HG03342 (cell line): ENCODE measurements around the gene SYCP2.

Experiments used
- ATAC-seq: cut with Tn5 transposase; IDR thresholded peaks from one replicate; pipeline ENCODE4 v1.9.1; 2021; ENCODE audit warnings: mild to moderate bottlenecking, moderate library complexity; ENCODE audit not compliant: unreplicated experiment

SYCP2 gene

DNA sequence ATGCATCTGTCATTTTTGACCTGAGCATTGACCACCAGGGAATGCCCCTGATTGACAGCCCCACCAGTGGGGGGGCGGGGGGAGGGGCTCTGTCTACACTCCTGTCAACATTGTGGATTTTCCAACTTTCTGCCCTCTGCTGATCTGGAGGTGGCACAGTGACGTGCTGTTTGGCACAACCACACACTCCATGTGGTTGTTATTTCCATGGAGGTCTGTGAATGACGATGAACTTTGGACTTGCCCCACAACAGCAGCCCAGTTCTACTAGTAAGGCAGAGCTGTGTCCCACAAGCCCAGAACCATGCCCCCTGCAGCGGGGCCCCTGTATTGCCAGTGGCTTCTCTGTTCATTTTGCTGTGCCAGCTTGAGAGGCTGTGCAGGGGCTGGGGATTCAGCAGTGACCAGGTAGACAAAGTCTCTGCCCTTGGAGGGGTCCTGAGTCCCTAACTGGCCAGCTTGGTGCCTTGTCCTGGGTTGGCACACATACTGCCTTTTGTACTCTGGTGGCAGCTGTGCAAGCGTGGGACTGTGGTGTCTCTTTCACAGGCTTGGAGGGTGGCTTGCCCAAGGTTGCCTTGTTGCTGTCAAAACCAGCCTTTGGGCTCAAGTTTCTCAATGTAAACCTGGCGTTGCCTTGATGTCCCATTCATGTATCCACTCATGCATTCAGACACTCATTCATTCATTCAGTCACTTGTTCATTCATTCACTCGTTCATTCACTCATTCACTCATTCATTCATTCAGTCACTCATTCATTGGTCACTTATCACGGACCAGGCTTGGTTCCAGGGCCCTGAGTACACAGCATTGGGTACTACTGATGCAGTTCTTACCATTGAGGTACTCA lies 108.5 kb downstream of the SYCP2 start:
- no peak for ATAC-seq

DNA sequence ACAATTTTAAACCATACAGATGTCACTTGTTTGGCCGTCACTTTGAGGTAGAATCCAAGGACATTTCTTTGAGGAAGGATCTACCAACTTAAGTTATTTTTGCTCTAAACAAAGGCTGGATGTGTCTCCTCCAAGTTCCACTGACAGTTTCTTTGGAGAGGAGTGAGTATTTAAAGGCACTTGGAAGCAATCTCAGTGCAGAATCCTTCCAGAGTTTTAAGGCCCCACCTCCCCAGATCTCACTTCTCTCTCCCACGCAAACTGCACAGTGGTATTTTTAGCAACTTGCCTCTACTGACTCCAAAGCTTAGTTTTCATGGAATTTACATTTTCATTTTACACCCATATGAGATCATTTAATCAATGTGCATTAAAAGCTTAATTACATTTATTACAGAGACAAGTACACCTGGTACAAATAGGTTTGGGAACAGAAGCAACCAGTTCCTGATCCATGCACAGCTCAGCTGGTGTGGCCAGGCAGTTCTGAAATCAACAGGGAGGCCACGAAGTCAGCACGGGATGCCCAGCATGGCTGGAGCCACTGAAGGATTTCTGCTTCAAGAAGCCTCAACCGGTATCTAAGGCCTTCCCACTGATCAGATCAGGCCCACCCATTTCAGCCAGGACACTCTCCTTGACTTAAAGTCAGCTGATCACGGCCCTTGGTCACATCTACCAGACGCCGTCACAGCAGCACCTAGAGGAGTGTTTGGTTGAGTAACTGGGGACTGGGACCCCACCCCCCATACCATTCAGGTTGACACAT lies 109.8 kb downstream of the SYCP2 start:
- no peak for ATAC-seq

DNA sequence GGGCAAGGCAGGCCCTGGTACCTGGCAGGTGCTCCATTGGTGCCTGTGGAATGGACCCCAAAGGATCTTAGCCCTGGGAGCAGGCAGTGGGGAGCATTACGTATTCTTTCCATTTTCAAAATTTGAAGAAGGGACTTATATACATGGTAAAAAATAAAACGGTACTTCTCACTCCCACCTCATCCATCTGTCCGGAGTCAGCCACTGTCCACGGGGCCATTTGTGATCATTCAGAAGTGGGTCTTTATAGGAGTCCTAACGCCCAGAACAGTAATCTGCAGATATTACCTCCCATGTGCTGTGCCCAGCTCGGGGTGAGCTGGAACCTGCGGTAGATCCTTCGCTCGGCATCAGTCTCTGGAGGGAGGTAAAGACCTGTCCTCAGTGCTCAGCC lies 110.4 kb downstream of the SYCP2 start:
- ATAC-seq: no peak

DNA sequence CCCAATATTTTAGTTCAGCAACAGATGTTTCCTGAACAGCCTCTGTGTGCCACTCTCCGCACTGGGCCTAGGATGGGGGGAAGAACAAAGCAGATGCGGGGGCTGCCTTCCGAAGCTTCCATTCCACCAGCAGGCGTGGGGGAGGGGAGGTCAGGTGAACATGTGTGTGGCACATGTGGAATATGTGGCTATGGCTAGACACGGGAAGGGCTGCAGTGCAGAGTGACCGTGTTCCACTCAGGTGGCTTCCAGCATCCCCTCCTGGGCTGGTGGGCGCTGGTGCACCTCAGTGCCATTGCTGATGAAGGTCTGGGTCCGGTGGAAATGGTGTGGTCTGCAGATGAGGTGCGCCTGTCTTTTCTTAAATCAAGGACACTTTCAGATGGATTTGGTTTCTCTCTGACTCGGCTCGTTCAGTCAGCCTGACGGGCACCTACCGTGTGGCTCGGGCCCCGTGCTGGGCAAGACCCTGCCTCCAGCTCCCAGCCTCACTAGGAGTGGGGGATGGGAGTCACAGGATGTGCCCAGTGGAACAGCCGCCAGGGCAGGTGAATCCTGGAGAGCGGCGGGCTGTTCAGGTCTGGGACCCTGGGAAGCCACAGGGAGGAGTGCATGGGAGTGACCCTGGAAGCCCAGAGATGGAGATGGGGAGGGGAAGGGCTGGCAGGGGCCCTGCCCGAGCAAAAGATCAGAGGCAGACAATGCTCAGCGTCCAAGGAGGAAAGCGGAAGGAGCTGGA lies 111.0 kb downstream of the SYCP2 start:
- no peak for ATAC-seq

DNA sequence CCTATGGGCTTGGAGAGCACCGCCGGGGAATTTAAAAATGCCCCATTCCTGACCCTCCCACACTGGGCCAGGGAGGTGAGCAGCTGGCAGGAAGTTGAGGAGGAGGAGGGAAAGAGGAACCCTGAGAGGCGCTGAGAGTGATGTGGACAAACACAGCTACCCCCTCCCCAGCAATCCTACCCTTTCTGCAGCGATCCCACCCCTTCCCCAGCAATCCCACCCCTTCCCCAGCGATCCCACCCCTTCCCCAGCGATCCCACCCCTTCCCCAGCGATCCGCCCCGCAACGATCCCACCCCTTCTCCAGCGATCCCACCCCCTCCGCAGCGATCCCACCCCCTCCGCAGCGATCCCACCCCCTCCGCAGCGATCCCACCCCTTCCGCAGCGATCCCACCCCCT lies 111.6 kb downstream of the SYCP2 start:
- no peak for ATAC-seq

DNA sequence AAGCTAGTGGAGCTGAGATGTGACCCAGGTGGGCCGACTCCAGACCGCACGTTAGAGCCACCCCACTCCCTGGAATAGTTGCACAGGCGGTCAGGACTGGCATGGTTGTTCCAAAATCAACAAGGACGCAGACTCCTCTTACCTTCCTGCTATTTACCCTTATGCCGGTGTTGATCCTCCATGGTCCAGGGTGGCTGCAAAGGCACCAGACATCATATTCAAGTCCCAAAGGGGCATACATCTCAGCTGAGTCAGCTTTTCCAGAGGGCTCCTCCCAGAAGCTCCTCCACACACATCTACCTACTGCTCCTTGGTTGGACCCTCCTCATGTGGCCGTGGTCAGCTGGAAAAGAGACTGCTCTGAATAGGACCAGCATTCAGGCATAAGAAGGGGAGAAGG lies 112.2 kb downstream of the SYCP2 start:
- ATAC-seq: no peak

DNA sequence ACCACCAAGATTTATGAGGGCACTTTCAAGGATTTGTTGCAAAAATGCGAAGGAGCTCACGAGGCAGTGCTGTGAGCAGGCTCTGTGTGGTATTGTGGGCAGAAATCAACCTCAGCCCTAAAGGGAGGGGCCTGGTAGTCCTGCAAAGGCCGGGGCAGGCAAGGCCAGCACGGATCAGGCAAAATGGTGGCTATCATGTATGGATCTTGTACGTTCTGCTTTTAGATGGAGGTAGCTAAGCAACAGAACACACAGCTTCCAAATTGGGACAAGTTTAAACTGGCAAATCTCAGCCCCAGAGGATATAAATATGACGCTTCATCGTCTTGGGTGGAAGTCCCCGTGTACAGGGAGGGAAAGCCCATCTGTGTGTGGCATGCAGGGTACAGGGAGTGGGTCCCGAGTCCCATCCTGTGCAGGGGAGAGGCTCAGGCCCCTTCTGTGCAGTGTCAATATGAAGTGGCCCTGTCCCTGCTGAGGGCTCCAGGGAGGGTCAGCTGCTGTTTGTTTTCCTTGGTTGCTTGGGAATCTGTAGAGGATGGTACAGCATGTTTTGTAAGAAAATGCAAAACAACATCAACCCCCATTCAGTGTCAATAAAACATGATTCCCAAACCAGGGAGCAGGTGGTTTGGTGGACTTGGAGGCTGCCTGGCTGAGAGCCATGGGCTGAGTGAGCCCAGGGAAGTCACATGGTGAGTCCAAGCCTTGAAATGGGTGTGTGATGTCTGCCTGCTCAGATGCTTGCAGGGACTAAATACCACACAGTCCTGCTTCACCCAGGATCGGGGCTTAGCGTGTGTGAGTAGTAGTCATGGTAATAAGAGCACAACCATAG lies 113.0 kb downstream of the SYCP2 start:
- no peak for ATAC-seq

DNA sequence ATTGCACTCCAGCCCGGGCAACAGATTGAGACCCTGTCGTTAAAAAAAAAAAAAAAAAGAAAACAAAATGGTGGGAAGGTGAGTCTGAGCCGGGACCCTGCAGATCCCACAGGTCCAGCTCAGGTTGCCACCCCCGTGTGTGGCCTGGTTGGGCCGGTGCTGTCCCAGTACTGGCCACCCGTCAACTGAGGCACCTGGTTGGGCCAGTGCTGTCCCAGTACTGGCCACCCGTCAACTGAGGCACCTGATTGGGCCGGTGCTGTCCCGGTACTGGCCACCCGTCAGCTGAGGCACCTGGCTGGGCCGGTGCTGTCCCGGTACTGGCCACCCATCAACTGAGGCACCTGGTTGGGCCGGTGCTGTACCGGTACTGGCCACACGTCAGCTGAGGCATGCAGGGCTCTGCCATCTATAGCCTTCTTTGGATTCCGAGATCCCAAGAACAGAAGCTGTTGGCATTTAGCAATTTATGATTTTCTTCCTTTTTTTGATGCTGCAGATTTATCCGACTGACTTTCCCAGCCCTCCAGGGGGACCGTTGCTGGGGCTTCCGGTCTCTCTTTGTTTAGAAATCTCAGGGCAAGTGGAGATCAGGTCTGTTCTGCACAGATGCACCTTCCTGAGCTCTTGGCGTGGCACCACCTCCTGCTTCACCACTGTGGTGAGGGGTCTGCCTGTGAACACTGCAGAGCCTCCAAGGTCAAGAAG lies 113.8 kb downstream of the SYCP2 start:
- ATAC-seq: no peak

DNA sequence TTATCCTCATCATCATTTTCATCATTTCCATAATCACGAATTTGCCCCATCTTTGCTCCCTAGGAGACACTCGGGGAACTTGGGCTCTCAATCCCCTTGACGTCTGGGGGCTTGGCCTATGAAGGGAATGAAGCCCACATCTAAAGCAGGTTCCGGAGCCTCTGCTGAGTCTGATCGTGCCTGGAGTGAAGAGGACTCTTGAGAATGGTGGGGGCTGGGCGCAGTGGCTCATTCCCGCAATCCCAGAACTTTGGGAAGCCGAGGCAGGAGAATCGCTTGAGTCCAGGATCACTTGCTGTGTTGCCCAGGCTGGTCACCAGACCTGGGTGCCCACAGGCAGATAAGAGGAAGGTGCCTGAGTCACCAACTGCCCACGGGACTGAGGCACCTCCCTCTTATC lies 114.5 kb downstream of the SYCP2 start:
- ATAC-seq: no peak

DNA sequence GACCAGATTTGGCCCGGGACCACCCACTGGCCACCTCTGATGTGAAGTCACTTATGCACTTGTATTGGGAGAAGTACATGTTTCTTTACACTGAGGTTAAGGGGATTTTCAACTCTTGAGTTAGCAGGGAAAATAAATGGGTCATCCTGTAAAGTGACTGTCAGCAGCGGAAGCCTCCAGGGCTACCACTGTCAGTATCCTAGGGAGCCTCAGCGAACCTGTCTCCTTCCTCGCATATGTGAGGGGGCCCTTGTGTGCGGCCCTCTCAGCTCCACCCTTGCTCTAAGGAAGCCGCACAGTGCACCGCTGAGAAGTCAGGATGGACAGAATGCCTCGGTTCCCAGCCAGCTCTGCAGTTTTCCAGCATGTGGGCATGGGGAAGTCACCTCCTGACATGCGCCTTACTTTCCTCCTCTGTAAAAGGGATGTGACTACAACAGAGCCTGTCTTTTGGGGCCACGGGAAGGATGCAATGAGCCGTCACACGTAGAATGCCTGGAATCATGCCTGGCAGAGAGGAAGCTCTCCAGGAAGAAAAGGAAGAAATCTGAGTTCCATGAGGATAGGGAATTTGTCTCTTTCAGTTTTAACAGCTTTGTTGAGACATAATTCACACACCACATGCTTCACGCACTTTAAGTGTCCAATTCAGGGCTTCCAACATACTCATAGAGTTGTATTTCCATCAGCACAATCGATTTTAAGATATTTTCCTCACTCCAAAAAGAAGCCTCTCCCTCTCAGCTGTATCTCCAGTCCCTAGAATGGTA lies 115.4 kb downstream of the SYCP2 start:
- ATAC-seq: no peak

DNA sequence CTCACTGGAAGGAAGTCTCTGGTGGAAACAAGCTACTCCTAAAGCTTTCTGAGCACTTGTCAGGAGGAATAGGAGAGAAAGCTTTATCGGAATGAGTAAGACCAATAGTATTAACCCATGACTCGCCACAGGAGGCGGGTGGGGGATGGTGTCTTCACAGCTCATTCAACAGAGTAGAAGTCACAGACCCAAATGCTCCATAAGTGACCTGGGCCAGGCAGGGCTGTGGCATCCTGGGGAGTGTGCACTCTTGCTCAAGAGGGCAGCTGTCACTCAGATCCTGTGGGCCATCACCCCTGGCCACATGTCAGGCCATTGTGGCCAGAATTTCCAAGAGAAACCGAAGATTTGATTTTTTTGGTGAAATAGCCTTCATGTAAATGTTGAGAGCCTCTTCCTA lies 116.0 kb downstream of the SYCP2 start:
- ATAC-seq: no peak

DNA sequence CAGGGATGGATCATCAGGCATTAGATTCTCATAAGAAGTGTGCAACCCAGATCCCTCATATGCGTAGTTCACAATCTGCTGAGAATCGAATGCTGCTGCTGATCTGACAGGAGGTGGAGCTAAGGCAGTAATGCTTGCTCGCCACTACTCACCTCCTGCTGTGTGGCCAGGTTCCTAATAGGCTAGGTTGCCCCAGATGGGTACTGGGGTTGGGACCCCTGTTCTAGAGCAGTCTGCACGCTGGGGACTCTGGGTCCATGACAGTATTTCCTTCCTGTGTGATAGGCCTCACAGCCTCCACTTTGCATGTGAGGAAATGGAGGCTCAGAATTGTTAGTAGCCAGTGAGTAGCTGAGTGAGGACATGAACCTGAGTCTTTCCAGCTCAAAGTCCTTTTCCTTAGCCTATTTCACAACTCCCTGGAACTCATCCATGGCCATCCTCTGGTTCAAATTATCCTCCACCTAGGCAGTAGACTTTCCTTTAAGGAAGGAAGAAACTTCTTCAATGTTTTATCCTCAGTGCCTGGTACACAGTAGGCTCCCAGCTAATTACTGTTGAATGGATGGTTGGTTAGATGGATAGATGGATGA lies 117.2 kb downstream of the SYCP2 start:
- no peak for ATAC-seq

DNA sequence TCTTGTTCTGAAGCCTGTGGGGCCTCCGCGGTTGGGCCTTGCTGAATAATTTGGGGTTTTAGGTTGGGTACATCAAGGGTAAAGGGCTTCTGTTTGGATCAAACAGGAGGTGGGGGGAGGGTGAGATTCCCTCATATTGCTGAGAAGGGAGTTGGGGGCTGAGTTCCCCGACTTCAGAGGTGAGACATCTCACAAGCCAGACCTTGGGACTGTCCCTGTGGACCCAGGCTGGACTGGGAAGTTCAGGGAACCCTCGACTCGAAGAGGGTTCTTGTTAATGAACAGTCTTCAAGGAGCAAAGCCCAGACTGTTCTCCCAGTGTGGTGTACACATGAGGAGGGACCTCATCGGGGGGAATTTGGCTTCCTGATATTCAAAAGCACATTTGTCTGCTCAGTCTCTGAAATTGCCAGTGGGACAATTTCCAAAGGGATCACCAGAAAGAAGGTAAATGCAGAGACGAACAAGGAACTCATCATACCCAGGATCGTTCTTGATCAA lies 118.5 kb downstream of the SYCP2 start:
- ATAC-seq: no peak

DNA sequence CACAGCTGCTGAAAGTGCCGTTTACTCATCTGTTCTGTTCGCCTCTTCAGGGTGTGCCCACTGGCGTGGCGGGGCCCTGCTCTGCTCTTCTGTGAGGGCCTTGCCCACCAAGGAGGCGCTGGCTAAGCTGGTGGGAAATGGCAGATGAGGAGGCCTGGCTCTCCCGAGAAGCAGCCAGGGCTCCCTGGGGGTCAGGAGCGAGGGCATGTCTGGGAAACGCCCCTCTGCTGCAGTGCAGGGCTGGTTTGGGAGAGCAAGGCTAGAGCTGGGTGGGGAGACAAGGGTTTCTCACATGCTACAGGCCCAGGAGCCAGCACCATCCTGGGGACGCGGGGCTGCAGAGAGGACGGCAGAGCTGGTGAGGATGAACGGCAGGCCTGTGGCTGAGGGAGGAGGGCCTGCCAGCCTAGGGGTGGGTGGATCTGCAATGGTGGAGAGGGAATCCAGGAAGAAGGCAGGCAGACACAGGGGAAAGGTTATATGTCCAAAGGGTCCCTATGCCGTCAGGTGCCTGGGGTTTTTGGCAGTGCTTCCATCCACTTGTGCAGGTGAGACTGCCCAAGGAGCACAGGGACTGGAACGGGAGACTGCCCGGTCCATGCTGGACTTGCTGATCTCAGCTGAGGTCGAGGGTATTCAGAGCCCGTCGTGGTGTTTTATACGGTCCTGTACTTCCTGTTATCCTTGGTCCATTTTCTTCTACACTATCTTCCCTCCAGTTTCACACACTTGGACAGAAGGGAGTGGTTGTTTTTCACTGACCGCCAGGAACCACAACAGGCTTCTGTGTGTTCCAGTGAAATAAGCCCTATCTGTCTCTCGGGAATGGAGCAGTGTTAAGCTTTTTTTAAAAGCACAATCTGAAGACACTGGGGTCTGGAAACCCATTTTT lies 119.2 kb downstream of the SYCP2 start:
- ATAC-seq: no peak
